B cell (primary cell): ENCODE measurements around the gene LMF2. TPM values are rescaled to one million over a fixed set of nuclear protein-coding genes. Genes with fewer than 3 reads are reported as not detected.

Source experiments
- ATAC-seq: fragments of 200-7000 bp; cut with Tn5 transposase; one replicate; pipeline ENCODE4 v1.10.0; 2021; ENCODE audit warnings: low read depth, mild to moderate bottlenecking, moderate number of reproducible peaks, moderate library complexity
- CTCF ChIA-PET: fragments of 350-600 bp; sonication (Branson Sonifier 250); formaldehyde crosslinking; loops from one replicate; lab custom pipeline; 2021; ENCODE audit warnings: antibody characterized with exemption, inconsistent platforms; lab: Charles Lee
- POLR2A ChIA-PET: fragments of 350-600 bp; sonication (Branson Sonifier 250); formaldehyde crosslinking; loops from one replicate; lab custom pipeline; 2021; ENCODE audit warnings: antibody characterized with exemption; lab: Charles Lee
- DNase-seq: peaks from one replicate; pipeline ENCODE4 v3.0.0; 2013
- H2AFZ ChIP-seq: 2 replicates; pipeline ENCODE4 v1.6.1; 2012; ENCODE audit warnings: mild to moderate bottlenecking, low read depth, low read length; ENCODE audit not compliant: insufficient read depth, poor library complexity, severe bottlenecking
- H3K27ac ChIP-seq, 2 donors: 1 replicate in 1 of 2; 2 replicates in 1 of 2; pipeline ENCODE4 v1.5.1; 2012 to 2013; ENCODE audit warnings: low read length in 2 of 2, mild to moderate bottlenecking in 2 of 2, moderate library complexity in 1 of 2
- H3K27me3 ChIP-seq, 4 experiments: fragments of 200-600 bp in 1 of 4; sonication (generic) in 1 of 4; replicated peaks in 1 of 4; 1 replicate in 2 of 4; 2 replicates in 2 of 4; pipeline versions ENCODE4 v1.6.1 to v1.7.0; 2013 to 2016; ENCODE audit warnings: low read length in 3 of 4, mild to moderate bottlenecking in 2 of 4, mixed read lengths in 1 of 4, moderate library complexity in 1 of 4; ENCODE audit not compliant: insufficient read depth in 4 of 4, control insufficient read depth in 3 of 4; ENCODE audit errors: control extremely low read depth in 1 of 4
- H3K36me3 ChIP-seq, 2 experiments: replicated peaks in 1 of 2; 1 replicate in 1 of 2; 2 replicates in 1 of 2; pipeline versions ENCODE4 v1.6.1 to v1.7.1; 2013; ENCODE audit warnings: low read length in 1 of 2; ENCODE audit not compliant: insufficient read depth in 2 of 2, control insufficient read depth in 1 of 2; ENCODE audit errors: control extremely low read depth in 1 of 2, extremely low read depth in 1 of 2
- H3K4me1 ChIP-seq, 2 donors: fragments of 200-600 bp in 1 of 2; sonication (generic) in 1 of 2; 1 replicate in 1 of 2; 2 replicates in 1 of 2; pipeline versions ENCODE4 v1.5.1 to v1.6.1; 2013 to 2017; ENCODE audit warnings: low read length in 2 of 2; ENCODE audit not compliant: control insufficient read depth in 2 of 2, insufficient read depth in 2 of 2
- H3K4me2 ChIP-seq: replicated peaks from 2 replicates; pipeline ENCODE3; 2012; ENCODE audit warnings: mild to moderate bottlenecking, low read depth, low read length; ENCODE audit not compliant: poor library complexity, severe bottlenecking
- H3K4me3 ChIP-seq, 5 experiments: fragments of 200-600 bp in 1 of 5; sonication (generic) in 1 of 5; 1 replicate in 3 of 5; 2 replicates in 2 of 5; pipeline versions ENCODE4 v1.5.1 to v1.7.0; 2011 to 2016; ENCODE audit warnings: low read length in 4 of 5, mild to moderate bottlenecking in 4 of 5, low read depth in 2 of 5, control low read depth in 1 of 5, moderate library complexity in 1 of 5; ENCODE audit not compliant: insufficient read depth in 1 of 5; ENCODE audit errors: control extremely low read depth in 1 of 5, extremely low read depth in 1 of 5
- H3K79me2 ChIP-seq: fragments of 200-600 bp; sonication (generic); one replicate; pipeline ENCODE4 v1.6.0; 2016; ENCODE audit warnings: low read length; ENCODE audit not compliant: control insufficient read depth, insufficient read depth
- H3K9ac ChIP-seq: fragments of 200-600 bp; sonication (generic); 2 replicates; pipeline ENCODE4 v1.6.1; 2017; ENCODE audit warnings: mild to moderate bottlenecking, low read length, moderate library complexity
- H3K9me3 ChIP-seq, 3 donors: one replicate each; pipeline versions ENCODE4 v1.6.1 to v1.7.1; 2013; ENCODE audit warnings: low read length in 2 of 3; ENCODE audit not compliant: control insufficient read depth in 2 of 3, insufficient read depth in 1 of 3; ENCODE audit errors: control extremely low read depth in 1 of 3
- H4K20me1 ChIP-seq: 2 replicates; pipeline ENCODE4 v1.6.0; 2012; ENCODE audit warnings: mild to moderate bottlenecking, low read length; ENCODE audit not compliant: insufficient read depth, control insufficient read depth, poor library complexity, severe bottlenecking
- H3K27ac Mint-ChIP-seq: one replicate; pipeline ENCODE4 v1.8.0; 2021; ENCODE audit warnings: mixed read lengths
- H3K27me3 Mint-ChIP-seq: one replicate; pipeline ENCODE4 v1.8.0; 2021; ENCODE audit warnings: mixed read lengths
- H3K4me1 Mint-ChIP-seq: one replicate; pipeline ENCODE4 v1.8.0; 2021; ENCODE audit warnings: mixed read lengths
- H3K4me3 Mint-ChIP-seq: one replicate; pipeline ENCODE4 v1.8.0; 2021; ENCODE audit warnings: mixed read lengths
- H3K9me3 Mint-ChIP-seq: one replicate; pipeline ENCODE4 v1.8.0; 2022; ENCODE audit warnings: mixed read lengths; ENCODE audit not compliant: insufficient read depth
- CTCF ChIP-seq: fragments of 200-600 bp; IDR thresholded peaks from one replicate; pipeline ENCODE4 v1.8.0; 2022; ENCODE audit warnings: antibody characterized with exemption, mild to moderate bottlenecking
- EZH2 ChIP-seq: IDR thresholded peaks from 2 replicates; pipeline ENCODE4 v1.6.1; 2012; ENCODE audit warnings: borderline replicate concordance, low read depth, mild to moderate bottlenecking, moderate library complexity, low read length; ENCODE audit not compliant: insufficient read depth, poor library complexity, severe bottlenecking
- WGBS: methylation state at CpG from one replicate; pipeline ENCODE4 v1.1.5; 2013; ENCODE audit warnings: missing lambda C conversion rate; ENCODE audit not compliant: insufficient coverage; 5-methylcytosine and 5-hydroxymethylcytosine counted together
- intact Hi-C: fragments of 100-400 bp; cut with micrococcal nuclease; formaldehyde crosslinking; loops from one replicate; pipeline ENCODE4 v1.10.0; 2022
- polyA plus RNA-seq: library from polyadenylated mRNA; depleted of rRNA; stranded (reverse); fragments of >200 nt; gene quantifications from 2 replicates; pipeline ENCODE4 v1.2.3, GENCODE V29; 2012
- total RNA-seq, 2 donors: library from RNA; stranded (reverse); fragments of 120-200 nt in 1 of 2; gene quantifications; 1 replicate in 1 of 2; 2 replicates in 1 of 2; pipeline versions ENCODE4 v1.2.3 to v1.2.4, GENCODE V29; 2013 to 2022

The LMF2 gene
- total and polyA plus RNA-seq, 2 donors (not counting 1 experiment from before 2014, with no cell fraction given): 128 to 316 TPM

GRCh38 chr22:50530877-50531545, 23.5 kb upstream of the LMF2 start:
- H3K4me2 ChIP-seq: peak overlapping the region; percentile 84
- TF ChIP-seq EZH2 (no peak), CTCF (no peak)
- intact Hi-C loops: loop anchor here (1.0 kb wide), 5 partner anchors 8 to 340 kb away; partner anchors contain the start of genes NCAPH2 and SYCE3
- no peaks in the 10 kb centered on the region for H3K27me3 Mint-ChIP-seq
- WGBS: 0% methylated on average over 53 of the region's 53 CpGs
- no peaks in the 10 kb centered on the region for H4K20me1 ChIP-seq
- peaks cover 22 to 73% of the 10 kb centered on the region in 2 donors for H3K4me1 ChIP-seq
- H3K9me3 ChIP-seq: peaks cover 0 to 9% (median 0%) of the 10 kb centered on the region in 3 donors
- peak overlapping the region; percentile 97 for H3K9ac ChIP-seq
- H2AFZ ChIP-seq: peak overlapping the region; percentile 62
- peak; percentile 44 for ATAC-seq
- peaks cover 15% of the 10 kb centered on the region for H3K79me2 ChIP-seq
- H3K27me3 ChIP-seq: no peaks in the 10 kb centered on the region
- H3K36me3 ChIP-seq: no peaks in the 10 kb centered on the region
- H3K4me1 Mint-ChIP-seq: peaks cover 54% of the 10 kb centered on the region
- H3K4me3 Mint-ChIP-seq: peak overlapping the region; percentile 95
- DNase-seq: peak; percentile 95
- H3K9me3 Mint-ChIP-seq: no peaks in the 10 kb centered on the region
- peak overlapping the region; percentile 47 to 95 (median 95) for H3K4me3 ChIP-seq
- H3K27ac ChIP-seq: peak overlapping the region; percentile 99 to 100
- peak overlapping the region; percentile 99 for H3K27ac Mint-ChIP-seq
- ChIA-PET CTCF (interaction anchor here (2.1 kb wide), 1 partner anchor 10 kb away, joined by 7 read pairs; no protein-coding TSS in a partner anchor), POLR2A (interaction anchor here (0.5 to 4.6 kb wide), 10 partner anchors 10 to 340 kb away, joined by 4 to 40 read pairs (median 7); partner anchors contain the start of genes LMF2, NCAPH2 and SYCE3)

GRCh38 chr22:50530580-50530876, 23.0 kb upstream of the LMF2 start:
- no peak for TF ChIP-seq EZH2
- no peak for TF ChIP-seq CTCF
- intact Hi-C loops: loop anchor here (1.0 kb wide), 2 partner anchors 22 to 339 kb away; partner anchors contain the start of gene NCAPH2
- Mint-ChIP-seq H3K27ac (peak overlapping the region; percentile 99), H3K9me3 (no peaks in the 10 kb centered on the region), H3K4me3 (peak overlapping the region; percentile 95), H3K4me1 (peaks cover 54% of the 10 kb centered on the region), H3K27me3 (no peaks in the 10 kb centered on the region)
- Histone ChIP-seq H3K4me3 (peak overlapping the region; percentile 39 to 95 (median 95)), H3K79me2 (peaks cover 10% of the 10 kb centered on the region), H3K9me3 (peaks cover 0 to 9% (median 0%) of the 10 kb centered on the region in 3 donors), H2AFZ (peak overlapping the region; percentile 62), H3K9ac (peak overlapping the region; percentile 97), H3K4me2 (peak overlapping the region; percentile 84), H3K27ac (peak overlapping the region; percentile 99 to 100), H3K4me1 (peaks cover 22 to 69% of the 10 kb centered on the region in 2 donors), H3K36me3 (no peaks in the 10 kb centered on the region), H4K20me1 (no peaks in the 10 kb centered on the region), H3K27me3 (no peaks in the 10 kb centered on the region)
- ChIA-PET POLR2A (interaction anchor here (0.5 to 4.6 kb wide), 7 partner anchors 10 to 340 kb away, joined by 4 to 40 read pairs (median 18); partner anchors contain the start of genes LMF2, NCAPH2 and SYCE3), CTCF (interaction anchor here (2.1 kb wide), 1 partner anchor 10 kb away, joined by 7 read pairs; no protein-coding TSS in a partner anchor)
- WGBS: 1% methylated on average over 21 of the region's 21 CpGs
- ATAC-seq: no peak
- no peak for DNase-seq
